Neural progenitor cell (in vitro differentiated cells): ENCODE data around the gene PSMG1. TPM values are rescaled to one million over a fixed set of nuclear protein-coding genes. Genes with fewer than 3 reads are reported as not detected.

Experiments
- DNase-seq: peaks from one replicate; pipeline ENCODE4 v3.0.0-alpha.2; 2016; ENCODE audit warnings: low spot score
- H2AFZ ChIP-seq: fragments of 200-600 bp; sonication (generic); replicated peaks from 2 replicates; pipeline ENCODE4 v1.6.1; 2016; ENCODE audit warnings: antibody characterized with exemption
- H3F3A ChIP-seq: fragments of 200-600 bp; sonication (generic); 2 replicates; pipeline ENCODE4 v1.6.1; 2016; ENCODE audit warnings: antibody characterized with exemption, low read depth
- H3K27ac ChIP-seq: fragments of 200-600 bp; sonication (generic); 2 replicates; pipeline ENCODE4 v1.5.1; 2016; ENCODE audit warnings: mild to moderate bottlenecking
- H3K27me3 ChIP-seq: fragments of 200-600 bp; sonication (generic); 2 replicates; pipeline ENCODE4 v1.6.1; 2016; ENCODE audit warnings: mild to moderate bottlenecking, moderate library complexity
- H3K36me3 ChIP-seq: fragments of 200-600 bp; sonication (generic); 2 replicates; pipeline ENCODE4 v1.5.1; 2016
- H3K4me1 ChIP-seq: fragments of 200-600 bp; sonication (generic); 2 replicates; pipeline ENCODE4 v1.6.1; 2016; ENCODE audit warnings: mixed run types
- H3K4me2 ChIP-seq: fragments of 200-600 bp; sonication (generic); 2 replicates; pipeline ENCODE4 v1.6.1; 2016
- H3K4me3 ChIP-seq: fragments of 200-600 bp; sonication (generic); 2 replicates; pipeline ENCODE4 v1.5.1; 2016
- H3K79me2 ChIP-seq: fragments of 200-600 bp; sonication (generic); 2 replicates; pipeline ENCODE4 v1.6.1; 2016; ENCODE audit warnings: low read depth
- H3K9ac ChIP-seq: fragments of 200-600 bp; sonication (generic); 2 replicates; pipeline ENCODE4 v1.6.1; 2016
- H3K9me3 ChIP-seq: fragments of 200-600 bp; sonication (generic); 2 replicates; pipeline ENCODE4 v1.5.1; 2016; ENCODE audit warnings: low read depth
- H4K20me1 ChIP-seq: fragments of 200-600 bp; sonication (generic); 2 replicates; pipeline ENCODE4 v1.6.1; 2016; ENCODE audit warnings: low read depth
- H3K27ac Mint-ChIP-seq: 3 replicates; pipeline ENCODE4 v1.8.0; 2021; ENCODE audit warnings: mixed read lengths
- H3K27me3 Mint-ChIP-seq: 2 replicates; pipeline ENCODE4 v1.8.0; 2022; ENCODE audit warnings: low read depth, mild to moderate bottlenecking, inconsistent platforms, moderate library complexity, mixed read lengths; ENCODE audit not compliant: insufficient read depth
- H3K36me3 Mint-ChIP-seq: 3 replicates; pipeline ENCODE4 v1.8.0; 2021; ENCODE audit warnings: mixed read lengths
- H3K4me1 Mint-ChIP-seq: 3 replicates; pipeline ENCODE4 v1.8.0; 2021; ENCODE audit warnings: mixed read lengths
- H3K4me3 Mint-ChIP-seq: 3 replicates; pipeline ENCODE4 v1.8.0; 2021; ENCODE audit warnings: mild to moderate bottlenecking, moderate library complexity, mixed read lengths
- H3K9me3 Mint-ChIP-seq: 3 replicates; pipeline ENCODE4 v1.8.0; 2020; ENCODE audit warnings: mixed read lengths
- CTCF ChIP-seq: fragments of 200-600 bp; sonication (generic); IDR thresholded peaks from 2 replicates; pipeline ENCODE4 v1.5.1; 2017; ENCODE audit warnings: antibody characterized with exemption, mild to moderate bottlenecking
- EZH2 ChIP-seq: fragments of 200-600 bp; sonication (generic); IDR thresholded peaks from 2 replicates; pipeline ENCODE4 v1.6.1; 2017; ENCODE audit warnings: antibody characterized with exemption, mild to moderate bottlenecking, moderate library complexity
- EZH2phosphoT487 ChIP-seq: fragments of 200-600 bp; sonication (generic); IDR thresholded peaks from 2 replicates; pipeline ENCODE4 v1.6.1; 2017; ENCODE audit warnings: antibody characterized with exemption
- total RNA-seq: library from RNA; depleted of rRNA; stranded (reverse); fragments of >200 nt; gene quantifications from 2 replicates; pipeline ENCODE4 v1.2.3, GENCODE V29; 2015; ENCODE audit warnings: low replicate concordance

Gene PSMG1
- total RNA-seq, 1 donor from 2014 or later: 37.5 TPM

GRCh38 chr21:39153373-39153772, 29.9 kb downstream of the PSMG1 start:
- no peaks in the 10 kb centered on the region for H3K79me2 ChIP-seq
- H3K27ac ChIP-seq: no peak overlapping the region
- H3K4me3 Mint-ChIP-seq: no peak overlapping the region
- H3K9ac ChIP-seq: no peak overlapping the region
- no peak overlapping the region for H3K27ac Mint-ChIP-seq
- H3K4me1 ChIP-seq: no peaks in the 10 kb centered on the region
- no peak overlapping the region for H3K4me2 ChIP-seq
- H3K9me3 Mint-ChIP-seq: peaks cover 9% of the 10 kb centered on the region
- DNase-seq: peak; percentile 43
- no peaks in the 10 kb centered on the region for H3F3A ChIP-seq
- H2AFZ ChIP-seq: no peak overlapping the region
- peaks cover 3% of the 10 kb centered on the region for H3K4me1 Mint-ChIP-seq
- peaks cover 7% of the 10 kb centered on the region for H3K27me3 Mint-ChIP-seq
- H3K9me3 ChIP-seq: no peaks in the 10 kb centered on the region
- no peak overlapping the region for H3K4me3 ChIP-seq
- H4K20me1 ChIP-seq: no peaks in the 10 kb centered on the region
- no peaks in the 10 kb centered on the region for H3K27me3 ChIP-seq
- peak; percentile 59 for TF ChIP-seq CTCF
- TF ChIP-seq EZH2phosphoT487: no peak
- no peaks in the 10 kb centered on the region for H3K36me3 ChIP-seq
- peaks cover 2% of the 10 kb centered on the region for H3K36me3 Mint-ChIP-seq

- H3K4me3 ChIP-seq: no peak overlapping the region
- no peaks in the 10 kb centered on the region for H3K36me3 Mint-ChIP-seq
- peaks cover 5% of the 10 kb centered on the region for H3K27me3 Mint-ChIP-seq
- TF ChIP-seq EZH2phosphoT487 (no peak), CTCF (no peak), EZH2 (no peak)
- H3K27ac Mint-ChIP-seq: no peak overlapping the region
- no peaks in the 10 kb centered on the region for H3K79me2 ChIP-seq
- no peaks in the 10 kb centered on the region for H3K36me3 ChIP-seq
- H3K9ac ChIP-seq: no peak overlapping the region
- no peak overlapping the region for H3K27ac ChIP-seq
- H3K27me3 ChIP-seq: no peaks in the 10 kb centered on the region
- no peaks in the 10 kb centered on the region for H3K4me1 ChIP-seq
- no peak for DNase-seq
- no peak overlapping the region for H2AFZ ChIP-seq
- no peaks in the 10 kb centered on the region for H3K9me3 ChIP-seq
- no peak overlapping the region for H3K4me2 ChIP-seq
- H3K9me3 Mint-ChIP-seq: peaks cover 5% of the 10 kb centered on the region
- no peaks in the 10 kb centered on the region for H4K20me1 ChIP-seq
- no peaks in the 10 kb centered on the region for H3F3A ChIP-seq
- no peaks in the 10 kb centered on the region for H3K4me1 Mint-ChIP-seq
- no peak overlapping the region for H3K4me3 Mint-ChIP-seq
Observed at GRCh38 chr21:39152271-39152670, 31.0 kb downstream of the PSMG1 start.

GRCh38 chr21:39150877-39151276, 32.4 kb downstream of the PSMG1 start:
- Histone ChIP-seq H2AFZ (no peak overlapping the region), H3K36me3 (no peaks in the 10 kb centered on the region), H3K4me2 (no peak overlapping the region), H3K4me3 (no peak overlapping the region), H3F3A (no peaks in the 10 kb centered on the region), H3K27ac (no peak overlapping the region), H3K9ac (no peak overlapping the region), H3K4me1 (no peaks in the 10 kb centered on the region), H3K27me3 (no peaks in the 10 kb centered on the region), H3K9me3 (no peaks in the 10 kb centered on the region), H3K79me2 (no peaks in the 10 kb centered on the region), H4K20me1 (no peaks in the 10 kb centered on the region)
- H3K4me1 Mint-ChIP-seq: no peaks in the 10 kb centered on the region
- peaks cover 5% of the 10 kb centered on the region for H3K9me3 Mint-ChIP-seq
- H3K36me3 Mint-ChIP-seq: no peaks in the 10 kb centered on the region
- no peak overlapping the region for H3K4me3 Mint-ChIP-seq
- TF ChIP-seq CTCF: no peak
- no peak for TF ChIP-seq EZH2phosphoT487
- no peak for TF ChIP-seq EZH2
- no peak for DNase-seq
- no peak overlapping the region for H3K27ac Mint-ChIP-seq
- H3K27me3 Mint-ChIP-seq: peaks cover 5% of the 10 kb centered on the region
